GM12875 (cell line): ENCODE results near the gene ZNF827.

Experiments used
- H3K4me3 ChIP-seq: one replicate; pipeline ENCODE4 v1.5.1; 2011; ENCODE audit warnings: low read depth, low read length, control low read depth
- CTCF ChIP-seq: IDR thresholded peaks from 2 replicates; pipeline ENCODE4 v1.5.1; 2011; ENCODE audit warnings: low read depth, mild to moderate bottlenecking, control low read depth, inconsistent platforms, low read length, moderate library complexity, borderline replicate concordance; ENCODE audit not compliant: insufficient read depth

Gene ZNF827

GRCh38 chr4:145873901-145874300 lies 64.7 kb downstream of the ZNF827 start:
- no peak for TF ChIP-seq CTCF
- no peak overlapping the region for H3K4me3 ChIP-seq

GRCh38 chr4:145871209-145871608 lies 67.4 kb downstream of the ZNF827 start:
- no peak overlapping the region for H3K4me3 ChIP-seq
- TF ChIP-seq CTCF, result no peak

GRCh38 chr4:145870155-145871020 lies 68.2 kb downstream of the ZNF827 start:
- TF ChIP-seq CTCF, result no peak
- H3K4me3 ChIP-seq, result no peak overlapping the region

- TF ChIP-seq CTCF, result no peak
- H3K4me3 ChIP-seq, result no peak overlapping the region
These were observed 69.8 kb downstream of the ZNF827 start for GRCh38 chr4:145868637-145869409.

GRCh38 chr4:145867406-145867805 lies 71.2 kb downstream of the ZNF827 start:
- TF ChIP-seq CTCF, result no peak
- H3K4me3 ChIP-seq, result no peak overlapping the region

- no peak for TF ChIP-seq CTCF
- no peak overlapping the region for H3K4me3 ChIP-seq
These were observed 71.6 kb downstream of the ZNF827 start for GRCh38 chr4:145866991-145867390.
